Loucy (cell line): ENCODE measurements around the gene HELZ.

Experiments used
- H2AFZ ChIP-seq: fragments of 200-600 bp; sonication (generic); 2 replicates; pipeline ENCODE4 v1.6.0; 2016; ENCODE audit warnings: antibody characterized with exemption, mild to moderate bottlenecking, low read length, moderate library complexity
- H3F3A ChIP-seq: fragments of 200-600 bp; 2 replicates; pipeline ENCODE4 v1.6.0; 2016; ENCODE audit warnings: antibody characterized with exemption, low read depth, mild to moderate bottlenecking
- H3K27me3 ChIP-seq: fragments of 200-600 bp; sonication (generic); 2 replicates; pipeline ENCODE4 v1.6.1; 2014; ENCODE audit warnings: low read length, mild to moderate bottlenecking; ENCODE audit not compliant: insufficient read depth, poor library complexity, severe bottlenecking
- H3K36me3 ChIP-seq: fragments of 200-600 bp; sonication (generic); 2 replicates; pipeline ENCODE4 v1.6.1; 2016; ENCODE audit warnings: low read length; ENCODE audit not compliant: insufficient read depth
- H3K4me1 ChIP-seq: fragments of 200-600 bp; sonication (generic); 2 replicates; pipeline ENCODE4 v1.5.1; 2014; ENCODE audit warnings: low read length, mild to moderate bottlenecking; ENCODE audit not compliant: insufficient read depth, poor library complexity, severe bottlenecking
- H3K4me2 ChIP-seq: fragments of 200-600 bp; sonication (generic); 2 replicates; pipeline ENCODE4 v1.6.0; 2014; ENCODE audit warnings: antibody characterized with exemption, low read length, low read depth, mild to moderate bottlenecking; ENCODE audit not compliant: poor library complexity, severe bottlenecking
- H3K4me3 ChIP-seq: fragments of 200-600 bp; sonication (generic); 2 replicates; pipeline ENCODE4 v1.5.1; 2014; ENCODE audit warnings: low read length, mild to moderate bottlenecking, mixed read lengths; ENCODE audit not compliant: poor library complexity, severe bottlenecking
- H3K79me2 ChIP-seq: fragments of 200-600 bp; sonication (generic); 2 replicates; pipeline ENCODE4 v1.6.1; 2014; ENCODE audit warnings: low read length; ENCODE audit not compliant: insufficient read depth
- H3K9ac ChIP-seq: fragments of 200-600 bp; sonication (generic); 2 replicates; pipeline ENCODE4 v1.6.0; 2014; ENCODE audit warnings: mild to moderate bottlenecking, low read depth, low read length, moderate library complexity; ENCODE audit not compliant: poor library complexity, severe bottlenecking
- H3K9me2 ChIP-seq: fragments of 200-600 bp; sonication (generic); replicated peaks from 2 replicates; pipeline ENCODE4 v1.6.1; 2016; ENCODE audit warnings: low read depth, low read length, mixed read lengths
- H3K9me3 ChIP-seq: fragments of 200-600 bp; sonication (generic); 2 replicates; pipeline ENCODE4 v1.6.1; 2014; ENCODE audit warnings: mild to moderate bottlenecking, antibody characterized with exemption, low read length, low read depth; ENCODE audit not compliant: insufficient read depth
- H4K20me1 ChIP-seq: fragments of 200-600 bp; sonication (generic); 2 replicates; pipeline ENCODE4 v1.6.0; 2014; ENCODE audit warnings: antibody characterized with exemption, low read length, mild to moderate bottlenecking; ENCODE audit not compliant: insufficient read depth, poor library complexity, severe bottlenecking
- CTCF ChIP-seq: fragments of 200-600 bp; sonication (generic); conservative IDR thresholded peaks from 2 replicates; pipeline ENCODE4 v1.5.1; 2014; ENCODE audit warnings: mild to moderate bottlenecking, antibody characterized with exemption, low read length
- EZH2phosphoT487 ChIP-seq: fragments of 200-600 bp; IDR thresholded peaks from 2 replicates; pipeline ENCODE4 v1.6.1; 2018; ENCODE audit warnings: antibody characterized with exemption, mild to moderate bottlenecking, moderate library complexity, borderline replicate concordance

HELZ gene

GRCh38 chr17:67186782-67187181 is 58.2 kb downstream of the HELZ start:
- no peak overlapping the region for H2AFZ ChIP-seq
- no peak overlapping the region for H3K4me2 ChIP-seq
- no peak for TF ChIP-seq CTCF
- no peak for TF ChIP-seq EZH2phosphoT487
- no peaks in the 10 kb centered on the region for H4K20me1 ChIP-seq
- peaks cover 51% of the 10 kb centered on the region; the same call in 1 of the 2 replicates for H3K36me3 ChIP-seq
- H3K79me2 ChIP-seq: no peaks in the 10 kb centered on the region
- H3F3A ChIP-seq: no peaks in the 10 kb centered on the region
- no peak overlapping the region for H3K4me3 ChIP-seq
- H3K27me3 ChIP-seq: no peaks in the 10 kb centered on the region
- no peaks in the 10 kb centered on the region for H3K9me3 ChIP-seq
- no peaks in the 10 kb centered on the region for H3K4me1 ChIP-seq
- H3K9ac ChIP-seq: no peak overlapping the region
- H3K9me2 ChIP-seq: no peaks in the 10 kb centered on the region

- Histone ChIP-seq H3K9me2 (no peaks in the 10 kb centered on the region), H4K20me1 (no peaks in the 10 kb centered on the region), H3K79me2 (no peaks in the 10 kb centered on the region), H2AFZ (no peak overlapping the region), H3K36me3 (peaks cover 30% of the 10 kb centered on the region; the same call in 1 of the 2 replicates), H3K9ac (no peak overlapping the region), H3K27me3 (no peaks in the 10 kb centered on the region), H3K4me3 (no peak overlapping the region), H3K4me2 (no peak overlapping the region), H3K4me1 (no peaks in the 10 kb centered on the region), H3K9me3 (no peaks in the 10 kb centered on the region), H3F3A (no peaks in the 10 kb centered on the region)
- TF ChIP-seq EZH2phosphoT487 (no peak), CTCF (no peak)
Observed at GRCh38 chr17:67183531-67183930, 61.5 kb downstream of the HELZ start.

GRCh38 chr17:67181825-67182224 is 63.2 kb downstream of the HELZ start:
- H2AFZ ChIP-seq: no peak overlapping the region
- H3K4me3 ChIP-seq: no peak overlapping the region
- no peak for TF ChIP-seq EZH2phosphoT487
- H3K27me3 ChIP-seq: no peaks in the 10 kb centered on the region
- H3K4me2 ChIP-seq: no peak overlapping the region
- H3K36me3 ChIP-seq: peaks cover 29% of the 10 kb centered on the region; the same call in 1 of the 2 replicates
- H3K79me2 ChIP-seq: no peaks in the 10 kb centered on the region
- no peaks in the 10 kb centered on the region for H3F3A ChIP-seq
- H3K9ac ChIP-seq: no peak overlapping the region
- no peaks in the 10 kb centered on the region for H3K9me2 ChIP-seq
- no peaks in the 10 kb centered on the region for H4K20me1 ChIP-seq
- H3K4me1 ChIP-seq: no peaks in the 10 kb centered on the region
- H3K9me3 ChIP-seq: no peaks in the 10 kb centered on the region

- Histone ChIP-seq H3K79me2 (no peaks in the 10 kb centered on the region), H2AFZ (no peak overlapping the region), H3K9ac (no peak overlapping the region), H3K4me3 (no peak overlapping the region), H3K36me3 (peaks cover 44% of the 10 kb centered on the region; the same call in 1 of the 2 replicates), H3K4me2 (no peak overlapping the region), H3F3A (no peaks in the 10 kb centered on the region), H3K27me3 (no peaks in the 10 kb centered on the region), H3K9me3 (no peaks in the 10 kb centered on the region), H3K4me1 (no peaks in the 10 kb centered on the region), H4K20me1 (no peaks in the 10 kb centered on the region), H3K9me2 (no peaks in the 10 kb centered on the region)
- TF ChIP-seq EZH2phosphoT487: no peak
- TF ChIP-seq CTCF: no peak
Observed at GRCh38 chr17:67180275-67180674, 64.7 kb downstream of the HELZ start.
